Ovary (tissue), 9 donors: ENCODE data around the gene SSX7. TPM values are rescaled to one million over a fixed set of nuclear protein-coding genes. Genes with fewer than 3 reads are reported as not detected.

Experiments
- DNase-seq, 5 donors: peaks; one replicate each; pipeline ENCODE4 v3.0.0-alpha.2; 2019 to 2020
- H3K27ac ChIP-seq, 2 donors: fragments of 200-600 bp; one replicate each; pipeline versions ENCODE4 v1.5.1 to v1.8.0; 2019 to 2022
- H3K27me3 ChIP-seq: fragments of 200-600 bp; one replicate; pipeline ENCODE4 v1.8.0; 2022
- H3K36me3 ChIP-seq: fragments of 200-600 bp; sonication (generic); one replicate; pipeline ENCODE4 v1.5.1; 2019
- H3K4me1 ChIP-seq: one replicate; pipeline ENCODE4 v1.8.1; 2013; ENCODE audit warnings: mild to moderate bottlenecking, moderate library complexity; ENCODE audit not compliant: insufficient read depth
- H3K4me3 ChIP-seq: fragments of 200-600 bp; sonication (generic); one replicate; pipeline ENCODE4 v1.5.1; 2017
- H3K9me3 ChIP-seq, 2 donors: fragments of 200-600 bp in 1 of 2; sonication (generic) in 1 of 2; one replicate each; pipeline versions ENCODE4 v1.5.1 to v1.8.1; 2013 to 2019; ENCODE audit warnings: mild to moderate bottlenecking in 1 of 2, moderate library complexity in 1 of 2
- EP300 ChIP-seq: sonication (generic); formaldehyde crosslinking; IDR thresholded peaks from one replicate; pipeline ENCODE4 v1.6.1; 2017; ENCODE audit warnings: antibody characterized with exemption
- POLR2A ChIP-seq: fragments of 450-650 bp; IDR thresholded peaks from one replicate; pipeline ENCODE4 v1.6.1; 2017; ENCODE audit warnings: antibody characterized with exemption, mild to moderate bottlenecking, moderate library complexity
- WGBS, 3 donors: extraction: QIAGEN DNeasy Blood & Tissue Kit in 1 of 3; methylation state at CpG; one replicate each; pipeline versions ENCODE4 v1.1.5 to v1.1.7; 2013 to 2017; 5-methylcytosine and 5-hydroxymethylcytosine counted together
- intact Hi-C, 4 donors: fragments of 100-400 bp; cut with DNase I; formaldehyde crosslinking; loops; one replicate each; pipeline versions ENCODE4 v1.11.0 to v1.15.1; 2022 to 2023
- polyA plus RNA-seq, 2 donors: library from polyadenylated mRNA; stranded (reverse); fragments of 200-250 nt in 1 of 2; fragments of 350-450 nt in 1 of 2; fragmentation: Illumina TruSeq in 1 of 2; extraction: RNeasy Lipid Tissue Mini Kit (QIAGEN cat#74804) in 1 of 2; gene quantifications; one replicate each; pipeline ENCODE4 v1.2.3, GENCODE V29; 2013 to 2014
- small RNA-seq: library from RNA; depleted of rRNA; stranded (forward); fragments of <200 nt; gene quantifications from one replicate; pipeline ENCODE3, GENCODE V24; 2016
- total RNA-seq, 7 donors: library from RNA; depleted of rRNA in 2 of 7; stranded (reverse); fragments of >200 nt in 2 of 7; fragmentation: NEBNext Ultra II Directional in 3 of 7; extraction: Animal tissue kit (Norgen Biotek cat#: 25700) in 3 of 7; gene quantifications; one replicate each; pipeline versions ENCODE4 v1.1.0 to v1.2.4, GENCODE V29; 2016 to 2023
- TF ChIP-seq, protein P1 (sequence below), 3 donors: fragments of 450-650 bp in 2 of 3; fragments of 200-600 bp in 1 of 3; IDR thresholded peaks; one replicate each; pipeline versions ENCODE4 v1.5.1 to v1.8.0; 2016 to 2022; ENCODE audit warnings: antibody characterized with exemption in 3 of 3, mild to moderate bottlenecking in 1 of 3
- donor health status: DM: no; HTN: no; CAD: no; lungs with moderate emphysema.
- donor health status: DM: no; HTN: no; CAD: no.
- donor health status: Bipolar disorder and iron deficiency.
- donor health status: DM: yes; HTN: yes; CAD: no.
- donor health status: DM: no; HTN: no; CAD: no.
- donor health status: DM: yes; HTN: yes; CAD: no.

Gene SSX7
- total and polyA plus RNA-seq, 9 donors, result not detected

GRCh38 chrX:52598886-52599285 is 55.8 kb downstream of the SSX7 start:
- 69 to 76% (median 69%) methylated on average over 7 of the region's 7 CpGs for WGBS, 3 donors
- Histone ChIP-seq H3K9me3 (no peaks in the 10 kb centered on the region), H3K36me3 (no peaks in the 10 kb centered on the region), H3K4me3 (no peak overlapping the region), H3K27ac (no peak overlapping the region), H3K4me1 (no peaks in the 10 kb centered on the region), H3K27me3 (no peaks in the 10 kb centered on the region)
- intact Hi-C loops, result no loop called here
- TF ChIP-seq, protein P1, sequence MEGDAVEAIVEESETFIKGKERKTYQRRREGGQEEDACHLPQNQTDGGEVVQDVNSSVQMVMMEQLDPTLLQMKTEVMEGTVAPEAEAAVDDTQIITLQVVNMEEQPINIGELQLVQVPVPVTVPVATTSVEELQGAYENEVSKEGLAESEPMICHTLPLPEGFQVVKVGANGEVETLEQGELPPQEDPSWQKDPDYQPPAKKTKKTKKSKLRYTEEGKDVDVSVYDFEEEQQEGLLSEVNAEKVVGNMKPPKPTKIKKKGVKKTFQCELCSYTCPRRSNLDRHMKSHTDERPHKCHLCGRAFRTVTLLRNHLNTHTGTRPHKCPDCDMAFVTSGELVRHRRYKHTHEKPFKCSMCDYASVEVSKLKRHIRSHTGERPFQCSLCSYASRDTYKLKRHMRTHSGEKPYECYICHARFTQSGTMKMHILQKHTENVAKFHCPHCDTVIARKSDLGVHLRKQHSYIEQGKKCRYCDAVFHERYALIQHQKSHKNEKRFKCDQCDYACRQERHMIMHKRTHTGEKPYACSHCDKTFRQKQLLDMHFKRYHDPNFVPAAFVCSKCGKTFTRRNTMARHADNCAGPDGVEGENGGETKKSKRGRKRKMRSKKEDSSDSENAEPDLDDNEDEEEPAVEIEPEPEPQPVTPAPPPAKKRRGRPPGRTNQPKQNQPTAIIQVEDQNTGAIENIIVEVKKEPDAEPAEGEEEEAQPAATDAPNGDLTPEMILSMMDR (IDR thresholded peaks at IDR 0.05), result no peak
- TF ChIP-seq POLR2A (no peak), EP300 (no peak)
- no peak for DNase-seq

GRCh38 chrX:52594658-52595057 is 60.0 kb downstream of the SSX7 start:
- intact Hi-C loops, result no loop called here
- Histone ChIP-seq H3K27ac (no peak overlapping the region), H3K36me3 (no peaks in the 10 kb centered on the region), H3K9me3 (no peaks in the 10 kb centered on the region), H3K27me3 (no peaks in the 10 kb centered on the region), H3K4me3 (no peak overlapping the region), H3K4me1 (no peaks in the 10 kb centered on the region)
- no peak for DNase-seq
- 86 to 94% (median 88%) methylated on average over 6 of the region's 6 CpGs for WGBS, 3 donors
- TF ChIP-seq POLR2A, result no peak
- no peak for TF ChIP-seq EP300
- TF ChIP-seq, protein P1 (IDR thresholded peaks at IDR 0.05), result no peak

Small RNAs within 50 kb of the gene (small RNA-seq; reads per million reads assigned to genes)
- not detected for gene AL450023.3
- not detected for gene RNA5SP504

Other genes with a start within 250 kb of the SSX7 start
- gene XAGE1A, start 159.1 kb downstream of the SSX7 start, total RNA-seq, result not detected
- gene XAGE1A, start 159.1 kb downstream of the SSX7 start, polyA plus RNA-seq, result not detected
- gene XAGE1B, start 137.8 kb downstream of the SSX7 start, total RNA-seq, result not detected
- not detected for gene XAGE1B, start 137.8 kb downstream of the SSX7 start, polyA plus RNA-seq
- gene SSX2, start 52.3 kb upstream of the SSX7 start, total RNA-seq, result not detected
- gene SSX2, start 52.3 kb upstream of the SSX7 start, polyA plus RNA-seq, result not detected
- gene SSX2B, start 96.4 kb upstream of the SSX7 start, total RNA-seq, result not detected
- gene SSX2B, start 96.4 kb upstream of the SSX7 start, polyA plus RNA-seq, result not detected
- not detected for gene SPANXN5, start 142.5 kb upstream of the SSX7 start, total RNA-seq
- not detected for gene SPANXN5, start 142.5 kb upstream of the SSX7 start, polyA plus RNA-seq
- gene XAGE5, start 156.4 kb upstream of the SSX7 start, total RNA-seq, result not detected
- not detected for gene XAGE5, start 156.4 kb upstream of the SSX7 start, polyA plus RNA-seq
- not detected for gene XAGE3, start 213.2 kb upstream of the SSX7 start, total RNA-seq
- gene XAGE3, start 213.2 kb upstream of the SSX7 start, polyA plus RNA-seq, result not detected
- 10 to 100 TPM in 4 of 7 donors, 1 to 10 TPM in 3; 6.8 to 22.9 (median 13.6) TPM for gene FAM156B, start 242.4 kb upstream of the SSX7 start, total RNA-seq
- 10 to 100 TPM in 1 of 2 donors, 1 to 10 TPM in 1; 2.2 to 14.9 TPM for gene FAM156B, start 242.4 kb upstream of the SSX7 start, polyA plus RNA-seq